Fibroblast of pulmonary artery (primary cell): ENCODE results near the gene CHID1.
A peak's percentile ranks its signal among the peaks of the same experiment; 100 is the strongest.

Experiments used
- DNase-seq: peaks from one replicate; pipeline ENCODE4 v3.0.0-alpha.2; 2010; ENCODE audit warnings: low read depth
- H3K4me3 ChIP-seq: replicated peaks from 2 replicates; pipeline ENCODE4 v1.5.1; 2011; ENCODE audit warnings: low read depth, mild to moderate bottlenecking, control low read depth, low read length, moderate library complexity
- CTCF ChIP-seq: IDR thresholded peaks from 2 replicates; pipeline ENCODE4 v1.5.1; 2011; ENCODE audit warnings: mild to moderate bottlenecking, control low read depth, low read length, inconsistent platforms; ENCODE audit errors: missing control alignments

CHID1 gene

GRCh38 chr11:831961-832528, 78.6 kb downstream of the CHID1 start:
- TF ChIP-seq CTCF: no peak
- peak overlapping the region; percentile 48 for H3K4me3 ChIP-seq
- no peak for DNase-seq

- no peak for TF ChIP-seq CTCF
- H3K4me3 ChIP-seq: no peak overlapping the region
- no peak for DNase-seq
Observed at GRCh38 chr11:831118-831864, 79.3 kb downstream of the CHID1 start.

GRCh38 chr11:830295-831117, 80.1 kb downstream of the CHID1 start:
- peak; percentile 57 for DNase-seq
- no peak for TF ChIP-seq CTCF
- peak overlapping the region; percentile 30 for H3K4me3 ChIP-seq

- no peak for TF ChIP-seq CTCF
- no peak for DNase-seq
- H3K4me3 ChIP-seq: peak overlapping the region; percentile 30
Observed at GRCh38 chr11:829847-830294, 80.7 kb downstream of the CHID1 start.

- DNase-seq: no peak
- H3K4me3 ChIP-seq: no peak overlapping the region
- TF ChIP-seq CTCF: no peak
Observed at GRCh38 chr11:829176-829846, 81.3 kb downstream of the CHID1 start.

GRCh38 chr11:828506-829175, 82.0 kb downstream of the CHID1 start:
- no peak for TF ChIP-seq CTCF
- DNase-seq: no peak
- no peak overlapping the region for H3K4me3 ChIP-seq
